Activated CD8-positive, alpha-beta memory T cell treated with anti-CD3 and anti-CD28 coated beads, Interleukin-2, amount 50 U/mL, for 48 hours (primary cell): ENCODE data around the gene FAM221B.

Experiments used
- DNase-seq: peaks from one replicate; pipeline ENCODE4 v3.0.0-alpha.2; 2020

FAM221B gene

GRCh38 chr9:35818341-35818740 lies 10.2 kb downstream of the FAM221B start:
- DNase-seq, result no peak

GRCh38 chr9:35816708-35817107 lies 11.8 kb downstream of the FAM221B start:
- no peak for DNase-seq

- peak; percentile 95 for DNase-seq
Measured at GRCh38 chr9:35814841-35815543, 13.5 kb downstream of the FAM221B start, which contains the start of gene HINT2. HINT2 (minus strand) TSS chr9:35815042; CDS start chr9:35814979, 63 bp downstream.

GRCh38 chr9:35814106-35814840 lies 14.3 kb downstream of the FAM221B start:
- peak; percentile 76 for DNase-seq

GRCh38 chr9:35813434-35814105 lies 15.0 kb downstream of the FAM221B start:
- DNase-seq, result no peak

- DNase-seq, result peak; percentile 92
Measured at GRCh38 chr9:35812025-35812602, 16.4 kb downstream of the FAM221B start, which contains the start of gene SPAG8. SPAG8 (minus strand) TSS chr9:35812262; CDS start chr9:35812147, 115 bp downstream.

GRCh38 chr9:35811381-35812024 lies 17.0 kb downstream of the FAM221B start:
- DNase-seq, result no peak

GRCh38 chr9:35810122-35810521 lies 18.4 kb downstream of the FAM221B start:
- no peak for DNase-seq

- DNase-seq, result no peak
Measured at GRCh38 chr9:35808433-35808832, 20.1 kb downstream of the FAM221B start.

- DNase-seq, result no peak
Measured at GRCh38 chr9:35806101-35806500, 22.4 kb downstream of the FAM221B start.

GRCh38 chr9:35801328-35802128 lies 27.0 kb downstream of the FAM221B start:
- DNase-seq, result no peak

- no peak for DNase-seq
Measured at GRCh38 chr9:35800530-35800929, 28.0 kb downstream of the FAM221B start.

- DNase-seq, result no peak
Measured at GRCh38 chr9:35798658-35799374, 29.7 kb downstream of the FAM221B start.

- DNase-seq, result no peak
Measured at GRCh38 chr9:35797311-35798109, 31.0 kb downstream of the FAM221B start.

- no peak for DNase-seq
Measured at GRCh38 chr9:35795695-35796094, 32.8 kb downstream of the FAM221B start.

- no peak for DNase-seq
Measured at GRCh38 chr9:35793461-35793860, 35.1 kb downstream of the FAM221B start.

- no peak for DNase-seq
Measured at GRCh38 chr9:35792826-35793225, 35.7 kb downstream of the FAM221B start.

GRCh38 chr9:35792024-35792813 lies 36.3 kb downstream of the FAM221B start:
- no peak for DNase-seq

- DNase-seq, result no peak
Measured at GRCh38 chr9:35791297-35791921, 37.1 kb downstream of the FAM221B start, which contains the start of gene NPR2. NPR2 (plus strand) TSS chr9:35791591; CDS start chr9:35792409, 818 bp downstream.
